ENCODE measurements around the gene TAC3.
"Not testable (repeated sequence)": the region's sequence is repeated elsewhere in the genome, so short reads cannot be mapped to it uniquely, and the experiment has no call there.

DNA sequence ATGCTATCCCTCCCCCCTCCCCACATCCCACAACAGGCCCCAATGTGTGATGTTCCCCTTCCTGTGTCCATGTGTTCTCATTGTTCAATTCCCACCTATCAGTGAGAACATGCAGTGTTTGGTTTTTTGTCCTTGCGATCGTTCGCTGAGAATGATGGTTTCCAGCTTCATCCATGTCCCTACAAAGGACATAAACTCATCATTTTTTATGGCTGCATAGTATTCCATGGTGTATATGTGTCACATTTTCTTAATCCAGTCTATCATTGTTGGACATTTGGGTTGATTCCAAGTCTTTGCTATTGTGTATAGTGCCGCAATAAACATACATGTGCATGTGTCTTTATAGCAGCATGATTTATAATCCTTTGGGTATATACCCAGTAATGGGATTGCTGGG is 36.8 kb upstream of the TAC3 start:
- not testable (repeated sequence) for TF ChIP-seq CTCF (IDR thresholded peaks at IDR 0.05; ENCODE audit: insufficient read depth, low read depth, low read length); EZH2 (IDR thresholded peaks at IDR 0.05; ENCODE audit: insufficient read depth, low read length)
